GM20431 (cell line): Measurements from ENCODE around the gene CD300LF.

Experiments used
- in situ Hi-C: fragments of 300-500 bp; cut with MseI, MboI; formaldehyde crosslinking; loops from one replicate; pipeline ENCODE4 v1.15.0; 2020; ENCODE audit warnings: low sequenced_read_pairs; ENCODE audit not compliant: unreplicated experiment

Gene CD300LF

GRCh38 chr17:74697515-74697914 is 15.2 kb downstream of the CD300LF start:
- in situ Hi-C loops, result no loop called here

- in situ Hi-C loops, result no loop called here
These were observed 17.1 kb downstream of the CD300LF start for GRCh38 chr17:74695629-74696028.

- in situ Hi-C loops, result no loop called here
These were observed 18.6 kb downstream of the CD300LF start for GRCh38 chr17:74694081-74694480.

- in situ Hi-C loops, result no loop called here
These were observed 21.6 kb downstream of the CD300LF start for GRCh38 chr17:74691151-74691550.

- in situ Hi-C loops, result no loop called here
These were observed 22.3 kb downstream of the CD300LF start for GRCh38 chr17:74690409-74690825.

GRCh38 chr17:74687886-74688285 is 24.8 kb downstream of the CD300LF start:
- in situ Hi-C loops, result no loop called here

- in situ Hi-C loops, result no loop called here
These were observed 26.0 kb downstream of the CD300LF start for GRCh38 chr17:74686761-74687160.

- in situ Hi-C loops, result no loop called here
These were observed 30.1 kb downstream of the CD300LF start for GRCh38 chr17:74682471-74683190.

- in situ Hi-C loops, result no loop called here
These were observed 30.7 kb downstream of the CD300LF start for GRCh38 chr17:74682028-74682427.

GRCh38 chr17:74680941-74681340 is 31.8 kb downstream of the CD300LF start:
- in situ Hi-C loops, result no loop called here

- in situ Hi-C loops, result no loop called here
These were observed 32.5 kb downstream of the CD300LF start for GRCh38 chr17:74680213-74680612.

- in situ Hi-C loops, result no loop called here
These were observed 33.3 kb downstream of the CD300LF start for GRCh38 chr17:74679374-74679773.

GRCh38 chr17:74678541-74678940 is 34.2 kb downstream of the CD300LF start:
- in situ Hi-C loops, result no loop called here

- in situ Hi-C loops, result no loop called here
These were observed 34.9 kb downstream of the CD300LF start for GRCh38 chr17:74677558-74678466.

GRCh38 chr17:74671031-74671771 is 41.5 kb downstream of the CD300LF start:
- in situ Hi-C loops, result no loop called here

GRCh38 chr17:74670329-74670728 is 42.4 kb downstream of the CD300LF start:
- in situ Hi-C loops, result no loop called here

GRCh38 chr17:74663561-74663960 is 49.2 kb downstream of the CD300LF start:
- in situ Hi-C loops, result no loop called here

GRCh38 chr17:74659889-74660288 is 52.8 kb downstream of the CD300LF start:
- in situ Hi-C loops, result no loop called here

GRCh38 chr17:74658620-74659019 is 54.1 kb downstream of the CD300LF start:
- in situ Hi-C loops, result no loop called here

GRCh38 chr17:74654742-74655141 is 58.0 kb downstream of the CD300LF start:
- in situ Hi-C loops, result no loop called here

GRCh38 chr17:74652020-74652419 is 60.7 kb downstream of the CD300LF start:
- in situ Hi-C loops, result no loop called here
